ENCODE data around the gene ZSCAN18. TPM values are rescaled to one million over a fixed set of nuclear protein-coding genes. Genes with fewer than 3 reads are reported as not detected.

ZSCAN18 gene
- total and polyA plus RNA-seq, 2 of the 13 experiments (the other 11 are each of a cell fraction or from before 2014, with no cell fraction given): not detected

DNA sequence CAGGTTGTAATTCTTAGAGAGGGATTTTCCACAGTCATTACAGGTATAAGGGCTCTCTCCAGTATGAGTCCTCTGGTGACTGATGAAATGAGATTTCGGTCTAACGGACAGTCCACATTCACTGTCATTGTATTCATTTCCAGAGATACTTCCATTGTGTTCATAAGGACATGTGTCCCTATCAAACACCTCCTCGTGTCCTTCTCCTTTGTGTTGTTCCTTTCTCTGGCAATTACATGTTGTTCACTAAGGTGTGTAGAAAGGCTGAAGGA is 10.5 kb upstream of the ZSCAN18 start:
- CTCF ChIA-PET (ENCODE audit: low intra/inter-chr PET ratio, low total read pairs): no interaction called here
- Histone ChIP-seq H3K4me2 (ENCODE audit: low read depth, low read length) (no peak overlapping the region), H3K9me3 (ENCODE audit: low read length) (peaks cover 92% of the 10 kb centered on the region), H3K4me3 (replicated peaks in 1 of 3; ENCODE audit: insufficient read depth in 1 of 3, low read depth in 2 of 3, low read length in 3 of 3) (no peak overlapping the region), H3K79me2 (ENCODE audit: insufficient read depth, low read length) (no peaks in the 10 kb centered on the region), H3K4me1 (ENCODE audit: insufficient read depth, low read length) (no peaks in the 10 kb centered on the region), H3K27me3 (ENCODE audit: control insufficient read depth in 1 of 2, insufficient read depth in 2 of 2, low read length in 2 of 2) (no peaks in the 10 kb centered on the region), H2AFZ (ENCODE audit: low read length) (no peak overlapping the region), H3K9ac (ENCODE audit: insufficient read depth, low read depth, low read length) (no peak overlapping the region), H3K27ac (ENCODE audit: extremely low read length, insufficient read depth, low read length) (no peak overlapping the region), H4K20me1 (ENCODE audit: insufficient read depth, low read length) (no peaks in the 10 kb centered on the region), H3K36me3 (replicated peaks in 1 of 2; ENCODE audit: control insufficient read depth in 1 of 2, insufficient read depth in 2 of 2, low read length in 2 of 2) (no peaks in the 10 kb centered on the region)
- DNase-seq (ENCODE audit: low spot score) (no peak), FAIRE-seq (no peak), ATAC-seq (no peak)
- POLR2A ChIA-PET: no interaction called here
- intact Hi-C loops (cut with micrococcal nuclease; ENCODE audit: unreplicated experiment): no loop called here
- in situ Hi-C loops (cut with HindIII; ENCODE audit: extremely low pct_ligation_motif_present, low pct_unique_long_range_greater_than_20kb): no loop called here
- 36% methylated on average over 3 of the region's 3 CpGs for WGBS (ENCODE audit: low lambda C conversion rate)
- TF ChIP-seq, protein P1, sequence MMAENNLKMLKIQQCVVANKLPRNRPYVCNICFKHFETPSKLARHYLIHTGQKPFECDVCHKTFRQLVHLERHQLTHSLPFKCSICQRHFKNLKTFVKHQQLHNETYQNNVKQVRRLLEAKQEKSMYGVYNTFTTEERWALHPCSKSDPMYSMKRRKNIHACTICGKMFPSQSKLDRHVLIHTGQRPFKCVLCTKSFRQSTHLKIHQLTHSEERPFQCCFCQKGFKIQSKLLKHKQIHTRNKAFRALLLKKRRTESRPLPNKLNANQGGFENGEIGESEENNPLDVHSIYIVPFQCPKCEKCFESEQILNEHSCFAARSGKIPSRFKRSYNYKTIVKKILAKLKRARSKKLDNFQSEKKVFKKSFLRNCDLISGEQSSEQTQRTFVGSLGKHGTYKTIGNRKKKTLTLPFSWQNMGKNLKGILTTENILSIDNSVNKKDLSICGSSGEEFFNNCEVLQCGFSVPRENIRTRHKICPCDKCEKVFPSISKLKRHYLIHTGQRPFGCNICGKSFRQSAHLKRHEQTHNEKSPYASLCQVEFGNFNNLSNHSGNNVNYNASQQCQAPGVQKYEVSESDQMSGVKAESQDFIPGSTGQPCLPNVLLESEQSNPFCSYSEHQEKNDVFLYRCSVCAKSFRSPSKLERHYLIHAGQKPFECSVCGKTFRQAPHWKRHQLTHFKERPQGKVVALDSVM (CRISPR knock-in tag; IDR thresholded peaks at IDR 0.05): no peak
- TF ChIP-seq NBN (conservative IDR thresholded peaks at IDR 0.05) (no peak), CBFB (CRISPR knock-in tag; IDR thresholded peaks at IDR 0.05) (no peak), ATAD3A (CRISPR knock-in tag; IDR thresholded peaks at IDR 0.05) (no peak), ZNF746 (CRISPR knock-in tag; IDR thresholded peaks at IDR 0.05) (no peak), ZNF709 (CRISPR knock-in tag; IDR thresholded peaks at IDR 0.05) (no peak), YEATS4 (CRISPR knock-in tag; IDR thresholded peaks at IDR 0.05; ENCODE audit: borderline replicate concordance) (no peak), MEIS2 (CRISPR knock-in tag; IDR thresholded peaks at IDR 0.05) (no peak), ZEB1 (IDR thresholded peaks at IDR 0.05; ENCODE audit: insufficient replicate concordance, low read depth) (no peak), ONECUT2 (CRISPR knock-in tag; IDR thresholded peaks at IDR 0.05) (no peak), REXO4 (CRISPR knock-in tag; IDR thresholded peaks at IDR 0.05; ENCODE audit: borderline replicate concordance) (no peak), MAX (IDR thresholded peaks at IDR 0.05) (no peak), ZNF17 (CRISPR knock-in tag; IDR thresholded peaks at IDR 0.05) (no peak)
- TF ChIP-seq, protein P2, sequence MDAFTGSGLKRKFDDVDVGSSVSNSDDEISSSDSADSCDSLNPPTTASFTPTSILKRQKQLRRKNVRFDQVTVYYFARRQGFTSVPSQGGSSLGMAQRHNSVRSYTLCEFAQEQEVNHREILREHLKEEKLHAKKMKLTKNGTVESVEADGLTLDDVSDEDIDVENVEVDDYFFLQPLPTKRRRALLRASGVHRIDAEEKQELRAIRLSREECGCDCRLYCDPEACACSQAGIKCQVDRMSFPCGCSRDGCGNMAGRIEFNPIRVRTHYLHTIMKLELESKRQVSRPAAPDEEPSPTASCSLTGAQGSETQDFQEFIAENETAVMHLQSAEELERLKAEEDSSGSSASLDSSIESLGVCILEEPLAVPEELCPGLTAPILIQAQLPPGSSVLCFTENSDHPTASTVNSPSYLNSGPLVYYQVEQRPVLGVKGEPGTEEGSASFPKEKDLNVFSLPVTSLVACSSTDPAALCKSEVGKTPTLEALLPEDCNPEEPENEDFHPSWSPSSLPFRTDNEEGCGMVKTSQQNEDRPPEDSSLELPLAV (CRISPR knock-in tag; conservative IDR thresholded peaks at IDR 0.05; ENCODE audit: low read depth): no peak
- BruUV-seq (replicated peaks): no TSS peak
